Measurements from ENCODE around the gene BLOC1S5. TPM values are rescaled to one million over a fixed set of nuclear protein-coding genes. Genes with fewer than 3 reads are reported as not detected.
A peak's percentile ranks its signal among the peaks of the same experiment; 100 is the strongest.

Gene BLOC1S5
- total and polyA plus RNA-seq, 2 of the 13 experiments (the other 11 are each of a cell fraction or from before 2014, with no cell fraction given) = 10.5 to 41.5 TPM

GRCh38 chr6:7974938-7975763 lies 89.0 kb downstream of the BLOC1S5 start (continued):
- TF ChIP-seq, protein P1, sequence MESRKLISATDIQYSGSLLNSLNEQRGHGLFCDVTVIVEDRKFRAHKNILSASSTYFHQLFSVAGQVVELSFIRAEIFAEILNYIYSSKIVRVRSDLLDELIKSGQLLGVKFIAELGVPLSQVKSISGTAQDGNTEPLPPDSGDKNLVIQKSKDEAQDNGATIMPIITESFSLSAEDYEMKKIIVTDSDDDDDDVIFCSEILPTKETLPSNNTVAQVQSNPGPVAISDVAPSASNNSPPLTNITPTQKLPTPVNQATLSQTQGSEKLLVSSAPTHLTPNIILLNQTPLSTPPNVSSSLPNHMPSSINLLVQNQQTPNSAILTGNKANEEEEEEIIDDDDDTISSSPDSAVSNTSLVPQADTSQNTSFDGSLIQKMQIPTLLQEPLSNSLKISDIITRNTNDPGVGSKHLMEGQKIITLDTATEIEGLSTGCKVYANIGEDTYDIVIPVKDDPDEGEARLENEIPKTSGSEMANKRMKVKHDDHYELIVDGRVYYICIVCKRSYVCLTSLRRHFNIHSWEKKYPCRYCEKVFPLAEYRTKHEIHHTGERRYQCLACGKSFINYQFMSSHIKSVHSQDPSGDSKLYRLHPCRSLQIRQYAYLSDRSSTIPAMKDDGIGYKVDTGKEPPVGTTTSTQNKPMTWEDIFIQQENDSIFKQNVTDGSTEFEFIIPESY (CRISPR knock-in tag; IDR thresholded peaks at IDR 0.05) = peak; percentile 67; the same call in 1 of the 2 replicates
- peak; percentile 5 for TF ChIP-seq RBM22 (optimal IDR thresholded peaks at IDR 0.05; ENCODE audit: low read length)
- TF ChIP-seq SMAD1 (CRISPR knock-in tag; IDR thresholded peaks at IDR 0.05; ENCODE audit: borderline replicate concordance, low read depth) = no peak; the same call in 1 of the 2 replicates
- TF ChIP-seq ZNF431 (CRISPR knock-in tag; IDR thresholded peaks at IDR 0.05; ENCODE audit: borderline replicate concordance, low read depth) = peak; percentile 83; the same call in 1 of the 2 replicates
- TF ChIP-seq ZNF552 (CRISPR knock-in tag; IDR thresholded peaks at IDR 0.05; ENCODE audit: borderline replicate concordance) = 0 out of 2 replicates have a peak, but pooled peaks have one; percentile 83
- no peak for TF ChIP-seq CENPX (CRISPR knock-in tag; IDR thresholded peaks at IDR 0.05)
- TF ChIP-seq, protein P2, sequence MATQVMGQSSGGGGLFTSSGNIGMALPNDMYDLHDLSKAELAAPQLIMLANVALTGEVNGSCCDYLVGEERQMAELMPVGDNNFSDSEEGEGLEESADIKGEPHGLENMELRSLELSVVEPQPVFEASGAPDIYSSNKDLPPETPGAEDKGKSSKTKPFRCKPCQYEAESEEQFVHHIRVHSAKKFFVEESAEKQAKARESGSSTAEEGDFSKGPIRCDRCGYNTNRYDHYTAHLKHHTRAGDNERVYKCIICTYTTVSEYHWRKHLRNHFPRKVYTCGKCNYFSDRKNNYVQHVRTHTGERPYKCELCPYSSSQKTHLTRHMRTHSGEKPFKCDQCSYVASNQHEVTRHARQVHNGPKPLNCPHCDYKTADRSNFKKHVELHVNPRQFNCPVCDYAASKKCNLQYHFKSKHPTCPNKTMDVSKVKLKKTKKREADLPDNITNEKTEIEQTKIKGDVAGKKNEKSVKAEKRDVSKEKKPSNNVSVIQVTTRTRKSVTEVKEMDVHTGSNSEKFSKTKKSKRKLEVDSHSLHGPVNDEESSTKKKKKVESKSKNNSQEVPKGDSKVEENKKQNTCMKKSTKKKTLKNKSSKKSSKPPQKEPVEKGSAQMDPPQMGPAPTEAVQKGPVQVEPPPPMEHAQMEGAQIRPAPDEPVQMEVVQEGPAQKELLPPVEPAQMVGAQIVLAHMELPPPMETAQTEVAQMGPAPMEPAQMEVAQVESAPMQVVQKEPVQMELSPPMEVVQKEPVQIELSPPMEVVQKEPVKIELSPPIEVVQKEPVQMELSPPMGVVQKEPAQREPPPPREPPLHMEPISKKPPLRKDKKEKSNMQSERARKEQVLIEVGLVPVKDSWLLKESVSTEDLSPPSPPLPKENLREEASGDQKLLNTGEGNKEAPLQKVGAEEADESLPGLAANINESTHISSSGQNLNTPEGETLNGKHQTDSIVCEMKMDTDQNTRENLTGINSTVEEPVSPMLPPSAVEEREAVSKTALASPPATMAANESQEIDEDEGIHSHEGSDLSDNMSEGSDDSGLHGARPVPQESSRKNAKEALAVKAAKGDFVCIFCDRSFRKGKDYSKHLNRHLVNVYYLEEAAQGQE (IDR thresholded peaks at IDR 0.05; ENCODE audit: borderline replicate concordance in 1 of 2, low read depth in 1 of 2, low read length in 2 of 2) = peak in 1 of 2 experiments; percentile 66; a peak in 1 of 4 replicates
- peak; percentile 85; the same call in 1 of the 2 replicates for TF ChIP-seq ZNF160 (CRISPR knock-in tag; IDR thresholded peaks at IDR 0.05)
- TF ChIP-seq PRPF4 (IDR thresholded peaks at IDR 0.05; ENCODE audit: low read depth, low read length, poor library complexity, severe bottlenecking) = no peak
- TF ChIP-seq SMYD3 (CRISPR knock-in tag; IDR thresholded peaks at IDR 0.05) = no peak
- no peak for TF ChIP-seq HOXA9 (CRISPR knock-in tag; IDR thresholded peaks at IDR 0.05; ENCODE audit: borderline replicate concordance)
- TF ChIP-seq ZNF276 (CRISPR knock-in tag; IDR thresholded peaks at IDR 0.05; ENCODE audit: low read depth) = peak; percentile 77
- peak; percentile 53; the same call in 1 of the 2 replicates for TF ChIP-seq NCOA1 (CRISPR knock-in tag; IDR thresholded peaks at IDR 0.05)
- TF ChIP-seq, protein P3, sequence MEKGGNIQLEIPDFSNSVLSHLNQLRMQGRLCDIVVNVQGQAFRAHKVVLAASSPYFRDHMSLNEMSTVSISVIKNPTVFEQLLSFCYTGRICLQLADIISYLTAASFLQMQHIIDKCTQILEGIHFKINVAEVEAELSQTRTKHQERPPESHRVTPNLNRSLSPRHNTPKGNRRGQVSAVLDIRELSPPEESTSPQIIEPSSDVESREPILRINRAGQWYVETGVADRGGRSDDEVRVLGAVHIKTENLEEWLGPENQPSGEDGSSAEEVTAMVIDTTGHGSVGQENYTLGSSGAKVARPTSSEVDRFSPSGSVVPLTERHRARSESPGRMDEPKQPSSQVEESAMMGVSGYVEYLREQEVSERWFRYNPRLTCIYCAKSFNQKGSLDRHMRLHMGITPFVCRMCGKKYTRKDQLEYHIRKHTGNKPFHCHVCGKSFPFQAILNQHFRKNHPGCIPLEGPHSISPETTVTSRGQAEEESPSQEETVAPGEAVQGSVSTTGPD (CRISPR knock-in tag; IDR thresholded peaks at IDR 0.05) = peak; percentile 99
- TF ChIP-seq NONO (IDR thresholded peaks at IDR 0.05) = no peak
- TF ChIP-seq NONO (CRISPR knock-in tag; conservative IDR thresholded peaks at IDR 0.05) = peak; percentile 93
- TF ChIP-seq MTA3 (CRISPR knock-in tag; IDR thresholded peaks at IDR 0.05) = no peak
- TF ChIP-seq ETV6 (CRISPR knock-in tag; conservative IDR thresholded peaks at IDR 0.05) = peak; percentile 73; the same call in 1 of the 2 replicates
- no peak for TF ChIP-seq ZBTB8A (CRISPR knock-in tag; IDR thresholded peaks at IDR 0.05; ENCODE audit: borderline replicate concordance, low read depth)
